ENCODE data around the gene CAMK2A. TPM values are rescaled to one million over a fixed set of nuclear protein-coding genes. Genes with fewer than 3 reads are reported as not detected.

Gene CAMK2A
- polyA plus RNA-seq, 1 donor (not counting 4 experiments of a cell fraction or from before 2014, with no cell fraction given), result 0.05 TPM

GRCh38 chr5:150181027-150181426 lies 108.5 kb downstream of the CAMK2A start:
- H3K36me3 ChIP-seq (ENCODE audit: control insufficient read depth in 2 of 2, extremely low read depth in 1 of 2, insufficient read depth in 2 of 2, low read length in 2 of 2), result no peaks in the 10 kb centered on the region
- dilution Hi-C loops (cut with MboI; ENCODE audit: extremely low pct_ligation_motif_present, low sequenced_read_pairs), result no loop called here
- H3K79me2 ChIP-seq (ENCODE audit: control insufficient read depth, insufficient read depth, low read length), result no peaks in the 10 kb centered on the region
- DNase-seq (ENCODE audit: low read depth, low spot score) (no peak), FAIRE-seq (no peak)
- no peaks in the 10 kb centered on the region for H3K9me3 ChIP-seq (ENCODE audit: control insufficient read depth, low read depth, low read length)
- no peak overlapping the region for H3K4me2 ChIP-seq (ENCODE audit: control insufficient read depth, extremely low read depth, insufficient read depth, low read depth, low read length)
- no peak overlapping the region for H3K4me3 ChIP-seq (ENCODE audit: control insufficient read depth in 2 of 3, extremely low read depth in 1 of 3, insufficient read depth in 2 of 3, low read depth in 1 of 3, low read length in 3 of 3)
- no peak overlapping the region for H3K27ac ChIP-seq (ENCODE audit: control insufficient read depth, insufficient read depth, low read length)
- no peak overlapping the region for H3K9ac ChIP-seq (ENCODE audit: control insufficient read depth, extremely low read depth, insufficient read depth, low read length)
- peaks cover 10% of the 10 kb centered on the region for H3K27me3 ChIP-seq (ENCODE audit: control insufficient read depth, extremely low read depth, insufficient read depth, low read length)
- no peaks in the 10 kb centered on the region for H3K4me1 ChIP-seq (ENCODE audit: control insufficient read depth, extremely low read depth, insufficient read depth, low read length)
- TF ChIP-seq CTCF (optimal IDR thresholded peaks at IDR 0.05 in 1 of 3, IDR thresholded peaks at IDR 0.05 in 1 of 3, conservative IDR thresholded peaks at IDR 0.05 in 1 of 3; ENCODE audit: extremely low read depth in 1 of 3, insufficient read depth in 2 of 3, low read length in 3 of 3) (no peak), EZH2 (IDR thresholded peaks at IDR 0.05; ENCODE audit: low read length) (no peak)
- H3K9me1 ChIP-seq (ENCODE audit: control insufficient read depth, extremely low read depth, insufficient read depth, low read length), result no peaks in the 10 kb centered on the region
- H4K20me1 ChIP-seq (ENCODE audit: control insufficient read depth, extremely low read depth, insufficient read depth, low read length), result no peaks in the 10 kb centered on the region
- no peak overlapping the region for H2AFZ ChIP-seq (ENCODE audit: control insufficient read depth, low read length)

GRCh38 chr5:150180241-150181026 lies 109.1 kb downstream of the CAMK2A start:
- Histone ChIP-seq H3K9ac (ENCODE audit: control insufficient read depth, extremely low read depth, insufficient read depth, low read length) (no peak overlapping the region), H3K4me2 (ENCODE audit: control insufficient read depth, extremely low read depth, insufficient read depth, low read depth, low read length) (no peak overlapping the region), H3K4me1 (ENCODE audit: control insufficient read depth, extremely low read depth, insufficient read depth, low read length) (no peaks in the 10 kb centered on the region), H3K36me3 (ENCODE audit: control insufficient read depth in 2 of 2, extremely low read depth in 1 of 2, insufficient read depth in 2 of 2, low read length in 2 of 2) (no peaks in the 10 kb centered on the region), H3K9me3 (ENCODE audit: control insufficient read depth, low read depth, low read length) (no peaks in the 10 kb centered on the region), H2AFZ (ENCODE audit: control insufficient read depth, low read length) (no peak overlapping the region), H3K9me1 (ENCODE audit: control insufficient read depth, extremely low read depth, insufficient read depth, low read length) (no peaks in the 10 kb centered on the region), H3K27ac (ENCODE audit: control insufficient read depth, insufficient read depth, low read length) (no peak overlapping the region), H3K27me3 (ENCODE audit: control insufficient read depth, extremely low read depth, insufficient read depth, low read length) (peaks cover 10% of the 10 kb centered on the region), H3K4me3 (ENCODE audit: control insufficient read depth in 2 of 3, extremely low read depth in 1 of 3, insufficient read depth in 2 of 3, low read depth in 1 of 3, low read length in 3 of 3) (no peak overlapping the region), H3K79me2 (ENCODE audit: control insufficient read depth, insufficient read depth, low read length) (no peaks in the 10 kb centered on the region), H4K20me1 (ENCODE audit: control insufficient read depth, extremely low read depth, insufficient read depth, low read length) (no peaks in the 10 kb centered on the region)
- TF ChIP-seq EZH2 (IDR thresholded peaks at IDR 0.05; ENCODE audit: low read length) (no peak), CTCF (optimal IDR thresholded peaks at IDR 0.05 in 1 of 3, IDR thresholded peaks at IDR 0.05 in 1 of 3, conservative IDR thresholded peaks at IDR 0.05 in 1 of 3; ENCODE audit: extremely low read depth in 1 of 3, insufficient read depth in 2 of 3, low read length in 3 of 3) (no peak)
- dilution Hi-C loops (cut with MboI; ENCODE audit: extremely low pct_ligation_motif_present, low sequenced_read_pairs), result no loop called here
- DNase-seq (ENCODE audit: low read depth, low spot score) (no peak), FAIRE-seq (no peak)
